B cell (primary cell): Measurements from ENCODE around the gene DPH6. TPM values are rescaled to one million over a fixed set of nuclear protein-coding genes. Genes with fewer than 3 reads are reported as not detected.
"Not testable (repeated sequence)": the region's sequence is repeated elsewhere in the genome, so short reads cannot be mapped to it uniquely, and the experiment has no call there.

Experiments
- ATAC-seq: fragments of 200-7000 bp; cut with Tn5 transposase; one replicate; pipeline ENCODE4 v1.10.0; 2021; ENCODE audit warnings: low read depth, mild to moderate bottlenecking, moderate number of reproducible peaks, moderate library complexity
- CTCF ChIA-PET: fragments of 350-600 bp; sonication (Branson Sonifier 250); formaldehyde crosslinking; loops from one replicate; lab custom pipeline; 2021; ENCODE audit warnings: antibody characterized with exemption, inconsistent platforms; lab: Charles Lee
- POLR2A ChIA-PET: fragments of 350-600 bp; sonication (Branson Sonifier 250); formaldehyde crosslinking; loops from one replicate; lab custom pipeline; 2021; ENCODE audit warnings: antibody characterized with exemption; lab: Charles Lee
- DNase-seq: peaks from one replicate; pipeline ENCODE4 v3.0.0; 2013
- H2AFZ ChIP-seq: 2 replicates; pipeline ENCODE4 v1.6.1; 2012; ENCODE audit warnings: mild to moderate bottlenecking, low read depth, low read length; ENCODE audit not compliant: insufficient read depth, poor library complexity, severe bottlenecking
- H3K27ac ChIP-seq, 2 donors: 1 replicate in 1 of 2; 2 replicates in 1 of 2; pipeline ENCODE4 v1.5.1; 2012 to 2013; ENCODE audit warnings: low read length in 2 of 2, mild to moderate bottlenecking in 2 of 2, moderate library complexity in 1 of 2
- H3K27me3 ChIP-seq, 4 experiments: fragments of 200-600 bp in 1 of 4; sonication (generic) in 1 of 4; replicated peaks in 1 of 4; 1 replicate in 2 of 4; 2 replicates in 2 of 4; pipeline versions ENCODE4 v1.6.1 to v1.7.0; 2013 to 2016; ENCODE audit warnings: low read length in 3 of 4, mild to moderate bottlenecking in 2 of 4, mixed read lengths in 1 of 4, moderate library complexity in 1 of 4; ENCODE audit not compliant: insufficient read depth in 4 of 4, control insufficient read depth in 3 of 4; ENCODE audit errors: control extremely low read depth in 1 of 4
- H3K36me3 ChIP-seq, 2 experiments: replicated peaks in 1 of 2; 1 replicate in 1 of 2; 2 replicates in 1 of 2; pipeline versions ENCODE4 v1.6.1 to v1.7.1; 2013; ENCODE audit warnings: low read length in 1 of 2; ENCODE audit not compliant: insufficient read depth in 2 of 2, control insufficient read depth in 1 of 2; ENCODE audit errors: control extremely low read depth in 1 of 2, extremely low read depth in 1 of 2
- H3K4me1 ChIP-seq, 2 donors: fragments of 200-600 bp in 1 of 2; sonication (generic) in 1 of 2; 1 replicate in 1 of 2; 2 replicates in 1 of 2; pipeline versions ENCODE4 v1.5.1 to v1.6.1; 2013 to 2017; ENCODE audit warnings: low read length in 2 of 2; ENCODE audit not compliant: control insufficient read depth in 2 of 2, insufficient read depth in 2 of 2
- H3K4me2 ChIP-seq: replicated peaks from 2 replicates; pipeline ENCODE3; 2012; ENCODE audit warnings: mild to moderate bottlenecking, low read depth, low read length; ENCODE audit not compliant: poor library complexity, severe bottlenecking
- H3K4me3 ChIP-seq, 5 experiments: fragments of 200-600 bp in 1 of 5; sonication (generic) in 1 of 5; 1 replicate in 3 of 5; 2 replicates in 2 of 5; pipeline versions ENCODE4 v1.5.1 to v1.7.0; 2011 to 2016; ENCODE audit warnings: low read length in 4 of 5, mild to moderate bottlenecking in 4 of 5, low read depth in 2 of 5, control low read depth in 1 of 5, moderate library complexity in 1 of 5; ENCODE audit not compliant: insufficient read depth in 1 of 5; ENCODE audit errors: control extremely low read depth in 1 of 5, extremely low read depth in 1 of 5
- H3K79me2 ChIP-seq: fragments of 200-600 bp; sonication (generic); one replicate; pipeline ENCODE4 v1.6.0; 2016; ENCODE audit warnings: low read length; ENCODE audit not compliant: control insufficient read depth, insufficient read depth
- H3K9ac ChIP-seq: fragments of 200-600 bp; sonication (generic); 2 replicates; pipeline ENCODE4 v1.6.1; 2017; ENCODE audit warnings: mild to moderate bottlenecking, low read length, moderate library complexity
- H3K9me3 ChIP-seq, 3 donors: one replicate each; pipeline versions ENCODE4 v1.6.1 to v1.7.1; 2013; ENCODE audit warnings: low read length in 2 of 3; ENCODE audit not compliant: control insufficient read depth in 2 of 3, insufficient read depth in 1 of 3; ENCODE audit errors: control extremely low read depth in 1 of 3
- H4K20me1 ChIP-seq: 2 replicates; pipeline ENCODE4 v1.6.0; 2012; ENCODE audit warnings: mild to moderate bottlenecking, low read length; ENCODE audit not compliant: insufficient read depth, control insufficient read depth, poor library complexity, severe bottlenecking
- H3K27ac Mint-ChIP-seq: one replicate; pipeline ENCODE4 v1.8.0; 2021; ENCODE audit warnings: mixed read lengths
- H3K27me3 Mint-ChIP-seq: one replicate; pipeline ENCODE4 v1.8.0; 2021; ENCODE audit warnings: mixed read lengths
- H3K4me1 Mint-ChIP-seq: one replicate; pipeline ENCODE4 v1.8.0; 2021; ENCODE audit warnings: mixed read lengths
- H3K4me3 Mint-ChIP-seq: one replicate; pipeline ENCODE4 v1.8.0; 2021; ENCODE audit warnings: mixed read lengths
- H3K9me3 Mint-ChIP-seq: one replicate; pipeline ENCODE4 v1.8.0; 2022; ENCODE audit warnings: mixed read lengths; ENCODE audit not compliant: insufficient read depth
- CTCF ChIP-seq: fragments of 200-600 bp; IDR thresholded peaks from one replicate; pipeline ENCODE4 v1.8.0; 2022; ENCODE audit warnings: antibody characterized with exemption, mild to moderate bottlenecking
- EZH2 ChIP-seq: IDR thresholded peaks from 2 replicates; pipeline ENCODE4 v1.6.1; 2012; ENCODE audit warnings: borderline replicate concordance, low read depth, mild to moderate bottlenecking, moderate library complexity, low read length; ENCODE audit not compliant: insufficient read depth, poor library complexity, severe bottlenecking
- WGBS: methylation state at CpG from one replicate; pipeline ENCODE4 v1.1.5; 2013; ENCODE audit warnings: missing lambda C conversion rate; ENCODE audit not compliant: insufficient coverage; 5-methylcytosine and 5-hydroxymethylcytosine counted together
- intact Hi-C: fragments of 100-400 bp; cut with micrococcal nuclease; formaldehyde crosslinking; loops from one replicate; pipeline ENCODE4 v1.10.0; 2022
- polyA plus RNA-seq: library from polyadenylated mRNA; depleted of rRNA; stranded (reverse); fragments of >200 nt; gene quantifications from 2 replicates; pipeline ENCODE4 v1.2.3, GENCODE V29; 2012
- total RNA-seq, 2 donors: library from RNA; stranded (reverse); fragments of 120-200 nt in 1 of 2; gene quantifications; 1 replicate in 1 of 2; 2 replicates in 1 of 2; pipeline versions ENCODE4 v1.2.3 to v1.2.4, GENCODE V29; 2013 to 2022

DPH6 gene
- total and polyA plus RNA-seq, 2 donors (not counting 1 experiment from before 2014, with no cell fraction given), result 5.4 to 13.3 TPM

- POLR2A ChIA-PET, result no interaction called here
- H3K27me3 ChIP-seq, result no peaks in the 10 kb centered on the region
- 86% methylated on average over 1 of the region's 1 CpG for WGBS
- intact Hi-C loops, result no loop called here
- no peak for ATAC-seq
- TF ChIP-seq CTCF (no peak), EZH2 (no peak)
- H3K4me3 ChIP-seq, result no peak overlapping the region
- H3K27ac ChIP-seq, result no peak overlapping the region
- DNase-seq, result no peak
- CTCF ChIA-PET, result no interaction called here
- Mint-ChIP-seq H3K4me1 (no peaks in the 10 kb centered on the region), H3K4me3 (no peak overlapping the region), H3K27ac (no peak overlapping the region), H3K27me3 (no peaks in the 10 kb centered on the region), H3K9me3 (no peaks in the 10 kb centered on the region)
- H3K36me3 ChIP-seq, result no peaks in the 10 kb centered on the region
- no peaks in the 10 kb centered on the region for H4K20me1 ChIP-seq
- H3K79me2 ChIP-seq, result no peaks in the 10 kb centered on the region
- no peak overlapping the region for H3K4me2 ChIP-seq
- no peaks in the 10 kb centered on the region for H3K4me1 ChIP-seq
- H3K9me3 ChIP-seq, result peaks cover 0 to 3% (median 1%) of the 10 kb centered on the region in 3 donors
- H3K9ac ChIP-seq, result no peak overlapping the region
- no peak overlapping the region for H2AFZ ChIP-seq
These were observed 166.0 kb downstream of the DPH6 start for GRCh38 chr15:35379972-35380371.

- ATAC-seq, H2AFZ ChIP-seq, H3K4me3 Mint-ChIP-seq, H3K79me2 ChIP-seq, H3K4me3 ChIP-seq, H3K36me3 ChIP-seq, H3K9me3 Mint-ChIP-seq, H3K27ac ChIP-seq, H3K27me3 Mint-ChIP-seq, H3K4me2 ChIP-seq, H3K27ac Mint-ChIP-seq, intact Hi-C loops, DNase-seq, H3K4me1 ChIP-seq, H3K27me3 ChIP-seq, H4K20me1 ChIP-seq, CTCF ChIA-PET, H3K4me1 Mint-ChIP-seq, H3K9me3 ChIP-seq, POLR2A ChIA-PET, H3K9ac ChIP-seq: not testable (repeated sequence)
- no CpG with 5 or more reads among the region's 1 CpG for WGBS
These were observed 167.5 kb downstream of the DPH6 start for GRCh38 chr15:35378454-35378853.
